Pancreas (tissue), 10 donors: ENCODE measurements around the gene POLR1B. TPM values are rescaled to one million over a fixed set of nuclear protein-coding genes. Genes with fewer than 3 reads are reported as not detected.
"Not testable (repeated sequence)": the region's sequence is repeated elsewhere in the genome, so short reads cannot be mapped to it uniquely, and the experiment has no call there.

Experiments used
- ATAC-seq, 4 donors: fragments of 200-7000 bp; cut with Tn5 transposase; one replicate each; pipeline versions ENCODE4 v1.8.0 to v1.9.1; 2020; ENCODE audit warnings: mild to moderate bottlenecking in 4 of 4, moderate library complexity in 4 of 4
- DNase-seq, 6 donors: peaks; one replicate each; pipeline ENCODE4 v3.0.0-alpha.2; 2020
- FAIRE-seq: peaks from 2 replicates; lab custom pipeline; 2012; peaks lifted over from hg19 to GRCh38; lab: Jason Lieb, UNC
- H3K27ac ChIP-seq, 4 donors: fragments of 200-600 bp; sonication (generic); 1 replicate in 3 of 4; 2 replicates in 1 of 4; pipeline versions ENCODE4 v1.5.0 to v1.8.0; 2020
- H3K27me3 ChIP-seq, 4 donors: fragments of 200-600 bp; one replicate each; pipeline ENCODE4 v1.8.0; 2021
- H3K36me3 ChIP-seq, 3 donors: fragments of 200-600 bp; sonication (generic) in 1 of 3; one replicate each; pipeline versions ENCODE4 v1.5.0 to v1.8.0; 2020 to 2021
- H3K4me1 ChIP-seq, 3 donors: fragments of 200-600 bp; one replicate each; pipeline ENCODE4 v1.8.0; 2021
- H3K4me3 ChIP-seq, 4 donors: fragments of 200-600 bp; sonication (generic) in 2 of 4; one replicate each; pipeline versions ENCODE4 v1.5.0 to v1.8.0; 2020 to 2021
- H3K9me3 ChIP-seq, 4 donors: fragments of 200-600 bp; one replicate each; pipeline ENCODE4 v1.8.0; 2021
- WGBS, 2 donors: extraction: QIAGEN DNeasy Blood & Tissue Kit; methylation state at CpG; one replicate each; pipeline ENCODE4 v1.1.7; 2013; 5-methylcytosine and 5-hydroxymethylcytosine counted together
- intact Hi-C, 3 donors: fragments of 100-400 bp; cut with DNase I; formaldehyde crosslinking; loops; one replicate each; pipeline versions ENCODE4 v1.11.1 to v1.14.2; 2022
- polyA plus RNA-seq, 2 donors: library from polyadenylated mRNA; stranded (reverse); fragments of 200-250 nt; gene quantifications; one replicate each; pipeline ENCODE4 v1.2.3, GENCODE V29; 2013
- total RNA-seq, 6 donors: library from RNA; stranded (reverse); fragmentation: NEBNext Ultra II Directional in 4 of 6; extraction: Animal tissue kit (Norgen Biotek cat#: 25700) in 4 of 6; gene quantifications; one replicate each; pipeline versions ENCODE4 v1.2.1 to v1.2.4, GENCODE V29; 2021 to 2023
- TF ChIP-seq, protein P1 (sequence below), 4 donors: fragments of 200-600 bp; sonication (generic) in 3 of 4; IDR thresholded peaks; one replicate each; pipeline versions ENCODE4 v1.5.0 to v1.8.0; 2021; ENCODE audit warnings: antibody characterized with exemption in 4 of 4
- donor health status: healthy with polysubstance abuse.
- donor health status: DM: no; HTN: no; CAD: no; lungs with moderate emphysema.
- donor health status: DM: no; HTN: no; CAD: no.
- donor health status: control.
- donor health status: control.
- donor health status: Bipolar disorder and iron deficiency.
- donor health status: DM: yes; HTN: yes; CAD: no.
- donor health status: DM: no; HTN: no; CAD: no.
- donor health status: DM: no; HTN: no; CAD: no.
- donor health status: DM: yes; HTN: yes; CAD: no.

Gene POLR1B
- total and polyA plus RNA-seq, 8 donors, result 5.5 to 16.9 (median 11.2) TPM

- no peak for FAIRE-seq
- TF ChIP-seq, protein P1, sequence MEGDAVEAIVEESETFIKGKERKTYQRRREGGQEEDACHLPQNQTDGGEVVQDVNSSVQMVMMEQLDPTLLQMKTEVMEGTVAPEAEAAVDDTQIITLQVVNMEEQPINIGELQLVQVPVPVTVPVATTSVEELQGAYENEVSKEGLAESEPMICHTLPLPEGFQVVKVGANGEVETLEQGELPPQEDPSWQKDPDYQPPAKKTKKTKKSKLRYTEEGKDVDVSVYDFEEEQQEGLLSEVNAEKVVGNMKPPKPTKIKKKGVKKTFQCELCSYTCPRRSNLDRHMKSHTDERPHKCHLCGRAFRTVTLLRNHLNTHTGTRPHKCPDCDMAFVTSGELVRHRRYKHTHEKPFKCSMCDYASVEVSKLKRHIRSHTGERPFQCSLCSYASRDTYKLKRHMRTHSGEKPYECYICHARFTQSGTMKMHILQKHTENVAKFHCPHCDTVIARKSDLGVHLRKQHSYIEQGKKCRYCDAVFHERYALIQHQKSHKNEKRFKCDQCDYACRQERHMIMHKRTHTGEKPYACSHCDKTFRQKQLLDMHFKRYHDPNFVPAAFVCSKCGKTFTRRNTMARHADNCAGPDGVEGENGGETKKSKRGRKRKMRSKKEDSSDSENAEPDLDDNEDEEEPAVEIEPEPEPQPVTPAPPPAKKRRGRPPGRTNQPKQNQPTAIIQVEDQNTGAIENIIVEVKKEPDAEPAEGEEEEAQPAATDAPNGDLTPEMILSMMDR (IDR thresholded peaks at IDR 0.05), result no peak
- WGBS, 2 donors, result 86 to 87% methylated on average over 9 of the region's 9 CpGs
Observed at GRCh38 chr2:112519506-112519905, 22.8 kb upstream of the POLR1B start.

GRCh38 chr2:112520234-112520783 is 22.0 kb upstream of the POLR1B start:
- Histone ChIP-seq H3K36me3 (no peaks in the 10 kb centered on the region), H3K27ac (no peak overlapping the region), H3K4me3 (no peak overlapping the region), H3K27me3 (no peaks in the 10 kb centered on the region), H3K9me3 (no peaks in the 10 kb centered on the region), H3K4me1 (no peaks in the 10 kb centered on the region)
- TF ChIP-seq, protein P1 (IDR thresholded peaks at IDR 0.05), result no peak
- DNase-seq, result no peak
- FAIRE-seq, result no peak
- 91 to 96% methylated on average over 7 of the region's 7 CpGs for WGBS, 2 donors
- no peak for ATAC-seq
- intact Hi-C loops, result no loop called here

More at GRCh38 chr2:112519506-112519905, 22.8 kb upstream of the POLR1B start:
- H3K27ac ChIP-seq, result no peak overlapping the region
- no peaks in the 10 kb centered on the region for H3K4me1 ChIP-seq
- H3K4me3 ChIP-seq, result no peak overlapping the region
- no peaks in the 10 kb centered on the region for H3K9me3 ChIP-seq
- ATAC-seq (no peak), DNase-seq (no peak)
- intact Hi-C loops, result no loop called here
- no peaks in the 10 kb centered on the region for H3K27me3 ChIP-seq
- H3K36me3 ChIP-seq, result no peaks in the 10 kb centered on the region

DNA sequence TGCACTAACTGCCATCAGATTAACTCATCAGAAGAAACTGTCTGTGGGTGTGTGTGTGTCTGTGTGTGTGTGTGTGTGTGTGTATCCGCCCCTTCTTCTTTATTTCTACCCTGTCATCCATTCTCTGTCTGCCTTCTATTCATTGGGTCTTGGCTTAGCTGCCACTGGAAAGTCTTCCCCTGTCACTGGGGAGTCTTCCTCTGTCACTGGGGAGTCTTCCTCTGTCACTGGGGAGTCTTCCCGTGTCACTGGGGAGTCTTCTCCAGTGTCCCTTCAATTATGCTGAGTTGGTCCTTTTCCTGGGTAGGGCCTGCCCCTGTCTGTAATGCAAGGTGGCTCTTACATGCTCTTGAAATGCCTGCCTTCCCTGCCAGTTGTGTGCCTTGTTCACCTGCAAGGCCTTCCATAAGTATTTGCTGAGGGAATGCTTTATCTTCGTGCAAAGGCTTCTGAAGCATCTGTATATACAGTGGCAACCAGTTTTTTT is 18.9 kb upstream of the POLR1B start:
- FAIRE-seq, result no peak
- intact Hi-C loops, result no loop called here
- no peak for ATAC-seq
- H3K4me3 ChIP-seq, result no peak overlapping the region
- H3K9me3 ChIP-seq, result no peaks in the 10 kb centered on the region
- H3K4me1 ChIP-seq, result no peaks in the 10 kb centered on the region
- WGBS, 2 donors, result 83 to 87% methylated on average over 3 of the region's 3 CpGs
- no peak for DNase-seq
- no peak overlapping the region for H3K27ac ChIP-seq
- H3K27me3 ChIP-seq, result no peaks in the 10 kb centered on the region
- peaks cover 0 to under 1% (median 0%) of the 10 kb centered on the region in 3 donors for H3K36me3 ChIP-seq
- TF ChIP-seq, protein P1 (IDR thresholded peaks at IDR 0.05), result no peak

- FAIRE-seq, intact Hi-C loops, H3K4me1 ChIP-seq, H3K27ac ChIP-seq, H3K4me3 ChIP-seq, H3K9me3 ChIP-seq, ATAC-seq, DNase-seq, H3K27me3 ChIP-seq, H3K36me3 ChIP-seq: not testable (repeated sequence)
- 93 to 99% methylated on average over 3 of the region's 3 CpGs for WGBS, 2 donors
Observed at GRCh38 chr2:112524276-112524675, 18.0 kb upstream of the POLR1B start.

DNA sequence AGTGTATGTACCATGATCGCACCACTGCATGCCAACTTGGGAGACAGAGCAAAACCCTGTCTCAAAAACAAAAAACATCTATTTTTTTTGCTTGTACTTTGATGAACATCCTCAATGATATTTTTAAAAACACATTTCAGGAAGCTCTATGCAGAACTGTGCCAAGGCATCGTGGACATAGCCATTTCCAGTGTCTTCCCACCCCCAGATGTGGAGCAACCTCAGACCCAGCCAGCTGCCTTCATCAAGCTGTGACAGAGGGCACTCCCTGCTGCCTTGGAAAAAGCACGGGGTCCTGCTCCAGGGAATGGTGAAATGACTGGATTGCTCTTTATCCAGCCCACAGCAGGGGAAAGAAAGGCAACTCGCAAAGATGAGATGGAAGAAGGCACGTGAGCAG is 13.7 kb upstream of the POLR1B start:
- peaks cover 0 to 7% (median 0%) of the 10 kb centered on the region in 3 donors for H3K36me3 ChIP-seq
- DNase-seq, result no peak
- H3K27ac ChIP-seq, result no peak overlapping the region
- no peaks in the 10 kb centered on the region for H3K4me1 ChIP-seq
- H3K27me3 ChIP-seq, result no peaks in the 10 kb centered on the region
- no peak overlapping the region for H3K4me3 ChIP-seq
- 88 to 94% methylated on average over 5 of the region's 5 CpGs for WGBS, 2 donors
- no peaks in the 10 kb centered on the region for H3K9me3 ChIP-seq
- TF ChIP-seq, protein P1 (IDR thresholded peaks at IDR 0.05), result no peak
- intact Hi-C loops, result no loop called here
- no peak for ATAC-seq
- FAIRE-seq, result no peak
